ENCODE data around the gene SCAMP2.

DNA sequence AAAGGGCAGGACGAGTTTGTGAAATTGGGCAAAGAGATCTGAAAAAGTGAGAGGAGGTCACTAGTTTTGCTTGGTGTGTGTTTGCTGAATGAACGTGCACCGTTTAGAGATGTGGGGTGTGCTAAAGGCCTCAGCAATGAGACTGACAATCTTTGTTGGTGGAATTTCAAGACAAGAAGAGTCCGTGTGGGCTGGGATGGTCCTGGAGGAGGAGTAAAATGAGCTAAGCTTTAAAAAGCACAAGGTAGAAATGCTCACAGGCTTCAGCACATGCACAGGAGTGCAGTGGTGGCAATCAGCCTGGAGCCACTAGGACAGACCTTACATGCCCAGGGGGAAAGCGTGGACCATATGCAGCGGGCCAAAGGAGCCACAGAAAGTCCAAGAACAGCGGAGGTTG, 48.2 kb downstream of the SCAMP2 start:
- TF ChIP-seq, protein P1, sequence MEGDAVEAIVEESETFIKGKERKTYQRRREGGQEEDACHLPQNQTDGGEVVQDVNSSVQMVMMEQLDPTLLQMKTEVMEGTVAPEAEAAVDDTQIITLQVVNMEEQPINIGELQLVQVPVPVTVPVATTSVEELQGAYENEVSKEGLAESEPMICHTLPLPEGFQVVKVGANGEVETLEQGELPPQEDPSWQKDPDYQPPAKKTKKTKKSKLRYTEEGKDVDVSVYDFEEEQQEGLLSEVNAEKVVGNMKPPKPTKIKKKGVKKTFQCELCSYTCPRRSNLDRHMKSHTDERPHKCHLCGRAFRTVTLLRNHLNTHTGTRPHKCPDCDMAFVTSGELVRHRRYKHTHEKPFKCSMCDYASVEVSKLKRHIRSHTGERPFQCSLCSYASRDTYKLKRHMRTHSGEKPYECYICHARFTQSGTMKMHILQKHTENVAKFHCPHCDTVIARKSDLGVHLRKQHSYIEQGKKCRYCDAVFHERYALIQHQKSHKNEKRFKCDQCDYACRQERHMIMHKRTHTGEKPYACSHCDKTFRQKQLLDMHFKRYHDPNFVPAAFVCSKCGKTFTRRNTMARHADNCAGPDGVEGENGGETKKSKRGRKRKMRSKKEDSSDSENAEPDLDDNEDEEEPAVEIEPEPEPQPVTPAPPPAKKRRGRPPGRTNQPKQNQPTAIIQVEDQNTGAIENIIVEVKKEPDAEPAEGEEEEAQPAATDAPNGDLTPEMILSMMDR (IDR thresholded peaks at IDR 0.05 in 2 of 3, conservative IDR thresholded peaks at IDR 0.05 in 1 of 3; ENCODE audit: borderline replicate concordance in 1 of 3, insufficient read depth in 1 of 3, low read depth in 2 of 3, low read length in 2 of 3) = no peak
- TF ChIP-seq POLR2A (IDR thresholded peaks at IDR 0.05; ENCODE audit: borderline replicate concordance, extremely low read depth, insufficient read depth, insufficient read length) = no peak
- TF ChIP-seq SP1 (IDR thresholded peaks at IDR 0.05; ENCODE audit: low read depth) = no peak
- TF ChIP-seq POLR2AphosphoS5 (IDR thresholded peaks at IDR 0.05; ENCODE audit: low read depth, low read length) = no peak
- TF ChIP-seq EZH2phosphoT487 (IDR thresholded peaks at IDR 0.05; ENCODE audit: borderline replicate concordance) = no peak

Measured in HCT116 (cell line).